AML-193 (cell line): ENCODE measurements around the gene ARIH2.
A peak's percentile ranks its signal among the peaks of the same experiment; 100 is the strongest.

ENCODE experiments used
- DNase-seq, 2 experiments: peaks; one replicate each; lab custom pipeline; 2025; lab: John Stamatoyannopoulos, UW

Gene ARIH2

GRCh38 chr3:49019941-49020329 lies 101.3 kb downstream of the ARIH2 start:
- no peak for DNase-seq

DNA sequence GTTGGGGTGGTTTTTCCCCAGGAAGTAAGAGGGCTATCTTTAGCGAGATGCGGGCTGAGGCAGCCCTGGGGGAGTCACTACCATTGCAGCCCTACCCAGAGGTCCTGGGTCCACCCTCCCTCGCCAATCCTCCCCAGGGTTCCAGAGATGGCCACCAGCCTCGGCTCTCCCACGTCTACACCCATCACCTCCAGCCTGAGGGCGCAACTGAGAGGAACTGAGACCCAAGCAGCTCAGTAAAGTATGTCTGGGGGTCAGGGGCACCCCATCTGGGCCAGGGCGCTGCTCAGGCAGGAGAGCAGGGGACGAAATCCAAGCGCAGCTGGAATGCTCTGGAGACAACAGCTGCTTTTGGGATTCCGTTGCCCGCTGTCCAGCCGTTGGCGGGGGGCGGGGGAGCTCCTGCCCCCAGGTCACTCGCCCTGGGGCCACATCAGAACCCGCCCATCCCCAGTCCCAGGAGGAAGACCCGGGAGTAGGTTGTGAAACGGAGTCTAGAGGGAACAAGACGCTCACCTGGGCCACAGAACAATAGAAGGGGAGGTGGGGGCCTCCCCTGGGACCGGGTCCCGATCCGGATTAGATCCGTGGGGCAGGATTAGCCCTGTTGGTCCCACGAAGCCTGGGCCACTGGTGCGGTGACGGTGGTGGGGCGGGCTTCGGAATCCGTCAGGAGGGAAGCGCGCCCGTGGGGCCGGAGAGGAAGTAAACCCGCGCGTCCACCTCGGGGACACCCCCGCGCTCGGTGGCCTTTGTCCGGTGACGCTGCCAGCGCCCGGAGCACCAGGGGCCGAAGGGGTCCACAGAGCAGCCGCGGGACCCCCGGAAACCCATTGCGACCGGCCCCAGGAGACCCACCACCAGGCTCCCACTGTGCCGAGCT lies 101.9 kb downstream of the ARIH2 start:
- DNase-seq, result peak; percentile 41 to 46

DNA sequence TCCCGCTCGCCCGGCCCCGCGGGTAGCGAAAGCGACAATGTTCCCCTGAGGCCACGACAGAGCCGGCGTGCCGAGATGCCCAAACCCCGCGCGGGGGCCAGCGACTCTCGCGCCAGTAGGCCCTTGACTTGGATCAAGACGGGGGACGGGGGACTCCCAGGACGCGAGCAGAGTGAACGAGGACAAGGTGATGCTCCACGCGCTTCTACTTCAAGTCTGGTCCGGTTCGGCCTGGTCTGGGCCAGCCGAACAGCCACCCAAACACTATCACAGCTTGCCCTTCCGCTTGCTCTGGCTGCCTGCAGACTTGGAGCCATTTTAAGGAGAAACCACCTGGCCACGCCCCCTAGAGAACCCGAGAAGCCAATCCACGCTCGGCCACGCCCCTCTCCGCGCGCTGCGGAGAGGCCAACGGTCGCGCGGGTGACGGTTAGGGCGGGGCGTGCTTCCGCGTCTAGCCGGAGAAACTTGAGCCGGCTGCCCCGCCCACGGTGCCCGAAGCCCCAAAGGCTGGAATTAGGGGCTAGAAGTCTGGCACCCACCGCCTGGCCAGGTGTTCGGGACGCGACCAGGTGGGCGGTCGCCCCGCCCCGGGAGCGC lies 102.7 kb downstream of the ARIH2 start:
- DNase-seq, result peak; percentile 98

DNA sequence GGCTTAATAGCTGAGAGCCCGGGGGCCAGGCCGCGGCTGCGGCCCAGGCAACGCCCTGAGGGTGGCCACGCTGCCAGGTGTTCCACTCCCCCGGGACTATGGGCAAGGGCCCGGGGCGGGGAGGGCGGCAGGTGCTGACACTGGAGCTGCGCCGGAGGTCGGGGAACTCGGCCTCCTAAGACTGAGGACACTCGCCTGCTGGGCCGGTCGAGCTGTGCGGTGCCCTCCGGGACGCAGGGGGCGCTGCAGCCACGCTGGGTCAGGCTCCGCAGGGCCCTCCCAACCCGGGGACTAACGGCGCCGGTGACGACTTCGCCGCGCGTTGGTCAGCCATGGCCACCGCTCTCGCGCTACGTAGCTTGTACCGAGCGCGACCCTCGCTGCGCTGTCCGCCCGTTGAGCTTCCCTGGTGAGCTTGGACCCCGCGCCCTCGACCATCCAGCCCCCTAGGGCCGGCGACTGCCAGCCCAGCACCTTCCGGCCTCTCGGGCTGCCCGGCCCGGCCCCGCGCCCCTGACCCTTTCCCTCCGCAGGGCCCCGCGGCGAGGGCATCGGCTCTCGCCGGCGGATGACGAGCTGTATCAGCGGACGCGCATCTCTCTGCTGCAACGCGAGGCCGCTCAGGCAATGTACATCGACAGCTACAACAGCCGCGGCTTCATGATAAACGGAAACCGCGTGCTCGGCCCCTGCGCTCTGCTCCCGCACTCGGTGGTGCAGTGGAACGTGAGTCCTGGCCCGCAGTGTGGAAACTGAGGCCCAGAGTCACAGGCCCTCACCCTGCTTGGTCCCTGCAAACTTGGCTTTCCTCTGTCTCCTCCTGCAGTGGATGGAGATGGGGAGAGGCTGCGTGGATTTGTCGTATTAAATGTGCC lies 103.4 kb downstream of the ARIH2 start, which contains the start of gene NDUFAF3:
Gene NDUFAF3 (plus strand): TSS at position 309 of the 875 bp plus-strand sequence. CDS start 24 bp downstream, at position 333.
- peak; percentile 88 to 90 for DNase-seq

DNA sequence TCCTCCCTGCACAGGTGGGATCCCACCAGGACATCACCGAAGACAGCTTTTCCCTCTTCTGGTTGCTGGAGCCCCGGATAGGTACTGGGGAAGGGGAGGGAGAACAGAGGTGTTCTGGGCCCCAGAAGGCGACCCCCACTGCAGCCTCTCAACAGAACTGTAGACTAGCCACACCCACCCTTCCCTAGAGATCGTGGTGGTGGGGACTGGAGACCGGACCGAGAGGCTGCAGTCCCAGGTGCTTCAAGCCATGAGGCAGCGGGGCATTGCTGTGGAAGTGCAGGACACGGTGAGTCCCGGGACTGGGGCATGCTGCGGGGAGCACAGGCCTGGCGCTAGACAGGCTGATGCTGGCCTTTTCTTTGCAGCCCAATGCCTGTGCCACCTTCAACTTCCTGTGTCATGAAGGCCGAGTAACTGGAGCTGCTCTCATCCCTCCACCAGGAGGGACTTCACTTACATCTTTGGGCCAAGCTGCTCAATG lies 104.1 kb downstream of the ARIH2 start:
- DNase-seq, result no peak

DNA sequence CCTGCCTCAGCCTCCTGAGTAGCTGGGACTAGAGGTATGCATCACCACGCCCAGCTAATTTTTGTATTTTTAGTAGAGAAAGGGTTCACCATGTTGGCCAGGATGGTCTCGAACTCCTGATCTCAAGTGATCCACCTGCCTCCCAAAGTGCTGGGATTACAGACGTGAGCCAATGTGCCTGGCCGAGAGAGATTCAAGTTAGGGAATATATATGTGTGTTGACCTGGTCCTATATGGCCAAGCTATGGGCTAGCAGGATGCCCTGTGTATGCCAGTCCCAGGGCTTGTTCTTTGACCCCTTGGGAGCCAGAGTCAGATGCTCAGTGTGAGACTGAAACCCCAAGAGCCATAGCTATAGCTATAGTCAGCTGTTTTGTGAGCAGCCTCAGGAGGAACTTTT lies 105.1 kb downstream of the ARIH2 start:
- DNase-seq, result no peak

DNA sequence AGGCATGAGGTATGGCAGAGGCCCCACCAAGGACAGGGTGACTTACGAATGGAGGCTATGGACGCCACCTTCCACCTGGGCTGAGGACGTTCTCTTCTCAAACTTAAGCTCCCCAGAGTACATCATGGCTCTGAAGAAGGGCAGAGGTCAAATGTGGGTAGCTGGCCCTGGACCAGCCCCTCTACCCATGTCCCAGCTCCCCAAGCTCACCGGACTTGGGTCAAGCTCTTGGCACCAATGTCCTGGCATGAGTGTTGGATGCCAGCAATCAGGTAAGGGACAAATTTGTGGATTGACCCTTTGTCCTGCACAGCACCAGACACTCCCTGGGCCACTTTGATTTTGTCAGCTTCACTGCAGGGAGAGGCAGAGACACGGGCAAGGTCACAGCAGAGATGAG lies 105.8 kb downstream of the ARIH2 start:
- no peak for DNase-seq

DNA sequence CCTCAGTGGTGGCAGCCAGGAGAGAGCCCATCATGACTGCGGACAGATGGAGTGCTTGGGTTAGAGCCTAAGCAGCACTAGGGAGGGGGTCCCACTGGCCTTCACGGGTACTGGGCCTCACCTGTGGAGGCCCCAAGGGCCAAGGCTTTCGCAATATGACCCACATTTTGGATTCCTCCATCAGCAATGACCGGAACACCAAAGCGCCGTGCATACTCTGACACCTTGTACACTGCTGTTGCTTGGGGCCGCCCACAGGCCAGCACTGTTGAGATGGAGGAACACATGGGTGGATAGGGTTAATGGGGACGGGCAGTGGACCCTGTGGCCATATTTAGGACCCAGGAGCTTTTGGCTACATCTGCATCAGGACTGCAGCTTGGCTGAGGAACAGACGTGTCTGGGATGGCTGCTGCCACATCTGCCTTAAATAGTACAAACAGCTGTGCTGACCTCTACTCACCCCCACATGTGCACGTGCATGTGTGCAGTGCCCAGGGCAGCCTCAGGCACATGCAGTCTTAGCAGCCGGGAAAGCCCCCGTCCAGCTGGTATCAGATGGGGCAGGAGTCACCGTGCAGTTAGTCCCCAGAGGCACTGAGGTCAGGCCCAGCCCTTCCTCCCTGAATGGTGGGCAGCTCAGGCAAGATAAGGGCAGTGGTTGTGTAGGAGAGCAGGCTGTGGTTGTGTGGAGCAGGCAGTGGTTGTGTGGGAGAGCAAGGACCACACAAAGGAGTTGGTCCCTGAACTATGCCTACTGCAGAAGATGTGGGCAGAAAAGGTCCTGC lies 106.6 kb downstream of the ARIH2 start:
- no peak for DNase-seq

DNA sequence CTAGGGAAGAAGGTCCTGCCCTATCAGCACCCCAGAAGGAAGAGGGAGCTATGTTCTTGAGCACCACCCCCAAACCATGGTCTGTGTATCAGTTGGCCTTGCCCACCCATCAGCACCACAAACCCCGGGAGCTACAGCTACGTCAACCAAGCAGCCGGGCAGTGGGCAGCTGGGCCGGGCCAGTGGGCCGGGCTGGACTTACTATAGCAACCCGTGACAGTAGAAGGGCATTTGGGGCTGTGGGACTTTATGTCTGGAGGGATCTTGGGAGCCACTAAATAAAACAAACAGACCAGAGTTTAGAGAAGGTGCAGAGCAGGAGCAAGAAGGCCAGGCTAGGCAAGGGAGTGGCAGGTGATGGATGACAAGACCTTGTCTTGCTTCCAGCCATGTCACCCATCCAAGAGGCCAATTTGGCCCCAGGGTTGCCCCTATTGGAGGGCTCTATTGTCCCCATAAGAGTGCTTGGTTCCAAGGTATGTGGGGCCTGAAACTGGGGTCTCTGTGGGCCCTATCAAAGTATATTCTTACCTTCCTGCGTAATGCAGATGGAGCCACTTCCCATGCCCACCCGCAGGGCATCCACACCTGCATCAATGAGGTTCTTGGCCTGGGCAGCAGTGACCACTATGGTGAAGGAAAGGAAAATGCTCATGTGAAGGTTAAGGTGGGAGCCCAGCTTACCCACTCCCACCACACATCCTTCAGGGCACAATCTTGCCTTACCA lies 107.3 kb downstream of the ARIH2 start:
- no peak for DNase-seq

GRCh38 chr3:49026536-49026935 lies 107.9 kb downstream of the ARIH2 start:
- no peak for DNase-seq

DNA sequence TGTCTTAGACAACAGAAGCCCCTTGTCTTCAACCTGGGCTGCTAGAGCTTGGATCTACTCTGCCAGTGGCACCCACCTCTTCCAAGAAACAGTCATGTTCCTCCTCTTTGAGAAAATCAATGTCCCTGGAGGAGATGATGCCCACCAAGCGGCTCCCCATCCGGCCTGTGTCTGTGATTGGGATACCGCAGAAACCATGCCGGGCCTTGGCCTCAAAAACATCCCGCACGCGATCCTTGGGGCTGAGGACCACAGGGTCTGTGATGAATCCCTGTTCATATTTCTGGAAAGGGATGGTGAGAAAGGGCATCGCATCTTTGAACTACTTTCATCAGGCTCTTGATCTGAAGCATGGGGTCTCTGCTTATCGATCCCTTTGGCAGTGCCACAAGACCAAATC lies 109.0 kb downstream of the ARIH2 start:
- no peak for DNase-seq

- no peak for DNase-seq
These were observed 109.6 kb downstream of the ARIH2 start for GRCh38 chr3:49028298-49028672.

DNA sequence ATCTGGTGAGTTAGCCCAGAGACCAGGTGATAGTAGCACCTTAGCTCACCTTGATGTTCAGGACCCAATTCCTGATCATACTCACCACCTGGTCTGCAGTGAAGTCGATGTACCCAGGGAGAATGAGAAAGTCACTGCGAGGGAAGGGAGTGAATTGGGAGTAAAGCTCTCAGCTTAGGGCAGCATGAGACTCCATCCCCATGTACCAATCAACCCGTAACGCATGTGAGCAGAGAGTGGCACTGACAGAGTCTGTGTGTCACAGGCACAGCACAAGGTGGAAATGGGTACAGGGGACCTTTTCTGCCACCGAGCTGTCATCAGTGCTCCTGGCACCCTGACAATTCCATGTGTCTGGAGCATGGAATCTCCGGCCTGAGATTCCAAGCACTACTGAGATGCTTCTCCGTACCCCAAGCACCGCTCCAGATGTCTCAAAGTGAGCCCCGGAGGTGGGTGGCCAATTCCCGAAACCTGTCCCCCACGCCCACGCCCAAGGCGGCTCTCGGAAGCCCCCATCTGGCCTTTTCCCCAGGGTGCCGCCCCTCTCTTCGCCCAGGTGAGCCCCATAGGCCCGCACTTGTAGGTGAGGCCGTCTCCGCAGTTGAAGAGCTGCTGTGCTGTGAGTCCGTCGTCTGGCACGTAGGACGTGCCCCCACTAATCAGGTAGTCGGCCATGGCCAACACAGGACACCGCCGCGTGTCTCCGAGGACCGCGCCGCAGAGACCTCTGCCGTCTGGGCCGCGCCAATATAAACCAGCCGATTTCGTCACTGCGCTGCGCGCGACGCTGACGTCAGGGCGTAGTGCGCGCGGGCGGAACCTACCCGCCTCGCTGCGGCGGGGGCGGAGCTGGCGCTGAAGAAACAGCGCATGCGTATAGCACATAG lies 110.3 kb downstream of the ARIH2 start, which contains the start of gene IMPDH2:
Gene IMPDH2 (minus strand): TSS at position 726 of the 890 bp plus-strand sequence. CDS start 48 bp downstream, at position 678.
- peak; percentile 94 to 95 for DNase-seq

DNA sequence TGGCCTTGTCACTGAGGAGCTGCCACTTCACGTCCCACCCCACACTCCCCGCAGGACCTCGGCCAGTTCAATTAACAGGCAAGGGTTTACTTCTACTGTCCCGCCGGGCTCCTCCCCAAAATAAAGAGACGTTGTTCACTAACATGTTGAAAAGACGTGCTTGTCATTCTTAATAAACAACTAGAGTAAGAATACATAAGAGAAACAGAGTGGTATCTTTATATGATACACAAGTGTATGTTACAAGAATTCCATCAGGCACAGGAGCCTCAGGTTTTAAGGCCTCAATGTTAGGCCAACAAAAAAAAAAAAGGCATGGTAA lies 110.9 kb downstream of the ARIH2 start:
- no peak for DNase-seq

DNA sequence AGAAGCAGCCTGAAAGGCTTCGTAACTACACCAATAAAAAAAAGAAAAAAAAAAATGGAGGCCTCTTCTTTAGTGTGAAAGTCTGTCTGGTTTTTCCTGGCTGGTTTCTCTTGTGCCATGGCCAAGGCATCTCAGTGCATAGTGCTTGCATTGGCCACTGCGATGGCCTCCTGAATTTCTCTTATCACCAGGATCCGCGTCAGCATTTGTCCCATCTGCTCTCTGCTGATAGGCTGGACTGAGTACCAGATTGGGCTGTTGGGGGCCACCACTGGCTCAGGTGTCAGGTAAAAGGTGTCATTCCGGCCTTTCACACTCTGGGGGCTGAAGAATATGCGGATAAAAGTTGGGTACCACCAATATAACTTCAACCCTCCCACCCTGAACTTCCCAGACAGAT lies 111.7 kb downstream of the ARIH2 start:
- DNase-seq, result no peak

- DNase-seq, result no peak
These were observed 114.1 kb downstream of the ARIH2 start for GRCh38 chr3:49032646-49033304.

DNA sequence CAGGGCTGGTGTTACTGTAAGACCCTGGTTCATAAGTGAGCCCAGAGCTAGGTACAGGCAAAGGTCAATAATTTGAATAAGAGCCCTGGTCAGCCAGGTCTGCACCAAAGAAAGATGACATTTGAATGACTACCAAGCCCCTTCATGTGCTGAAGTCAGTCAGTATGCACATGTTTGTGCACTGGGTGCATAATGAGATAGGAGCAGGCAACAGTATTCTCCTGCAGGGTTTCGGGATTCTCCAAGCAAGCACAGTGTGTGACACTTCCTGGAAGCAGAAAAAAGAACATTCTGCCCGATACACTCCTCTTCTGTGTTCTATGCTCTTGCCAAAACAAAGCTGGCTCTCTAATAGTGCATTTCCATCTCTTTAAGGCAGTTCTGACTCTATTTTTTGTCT lies 116.0 kb downstream of the ARIH2 start:
- DNase-seq, result no peak

GRCh38 chr3:49035281-49035680 lies 116.6 kb downstream of the ARIH2 start:
- no peak for DNase-seq
